Measurements from ENCODE around the gene LLGL1. TPM values are rescaled to one million over a fixed set of nuclear protein-coding genes. Genes with fewer than 3 reads are reported as not detected.

LLGL1 gene
- total and polyA plus RNA-seq, 10 donors: 2.9 to 23.4 (median 14.5) TPM

- no peak overlapping the region for H3K27ac ChIP-seq
- no peaks in the 10 kb centered on the region for H3K27me3 ChIP-seq (replicated peaks in 1 of 7)
- 89 to 100% (median 94%) methylated on average over 11 to 14 of the region's 14 CpGs for WGBS, 5 donors
- intact Hi-C loops (cut with DNase I; ENCODE audit: low total_unique reads): no loop called here
- peaks cover 6 to 100% (median 99%) of the 10 kb centered on the region in 6 donors for H3K36me3 ChIP-seq
- H3K9me3 ChIP-seq: no peaks in the 10 kb centered on the region
- TF ChIP-seq POLR2AphosphoS5 (IDR thresholded peaks at IDR 0.05): peak in 1 of 3 donors; percentile 39
- TF ChIP-seq, protein P1, sequence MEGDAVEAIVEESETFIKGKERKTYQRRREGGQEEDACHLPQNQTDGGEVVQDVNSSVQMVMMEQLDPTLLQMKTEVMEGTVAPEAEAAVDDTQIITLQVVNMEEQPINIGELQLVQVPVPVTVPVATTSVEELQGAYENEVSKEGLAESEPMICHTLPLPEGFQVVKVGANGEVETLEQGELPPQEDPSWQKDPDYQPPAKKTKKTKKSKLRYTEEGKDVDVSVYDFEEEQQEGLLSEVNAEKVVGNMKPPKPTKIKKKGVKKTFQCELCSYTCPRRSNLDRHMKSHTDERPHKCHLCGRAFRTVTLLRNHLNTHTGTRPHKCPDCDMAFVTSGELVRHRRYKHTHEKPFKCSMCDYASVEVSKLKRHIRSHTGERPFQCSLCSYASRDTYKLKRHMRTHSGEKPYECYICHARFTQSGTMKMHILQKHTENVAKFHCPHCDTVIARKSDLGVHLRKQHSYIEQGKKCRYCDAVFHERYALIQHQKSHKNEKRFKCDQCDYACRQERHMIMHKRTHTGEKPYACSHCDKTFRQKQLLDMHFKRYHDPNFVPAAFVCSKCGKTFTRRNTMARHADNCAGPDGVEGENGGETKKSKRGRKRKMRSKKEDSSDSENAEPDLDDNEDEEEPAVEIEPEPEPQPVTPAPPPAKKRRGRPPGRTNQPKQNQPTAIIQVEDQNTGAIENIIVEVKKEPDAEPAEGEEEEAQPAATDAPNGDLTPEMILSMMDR (IDR thresholded peaks at IDR 0.05 in 8 of 11, conservative IDR thresholded peaks at IDR 0.05 in 3 of 11): no peak
- TF ChIP-seq POLR2A (IDR thresholded peaks at IDR 0.05): no peak
- peaks cover 5 to 41% (median 24%) of the 10 kb centered on the region in 6 donors for H3K4me1 ChIP-seq
- H3K4me3 ChIP-seq: no peak overlapping the region
- DNase-seq: no peak
These were observed 25.3 kb downstream of the LLGL1 start for GRCh38 chr17:18250708-18251107.

DNA sequence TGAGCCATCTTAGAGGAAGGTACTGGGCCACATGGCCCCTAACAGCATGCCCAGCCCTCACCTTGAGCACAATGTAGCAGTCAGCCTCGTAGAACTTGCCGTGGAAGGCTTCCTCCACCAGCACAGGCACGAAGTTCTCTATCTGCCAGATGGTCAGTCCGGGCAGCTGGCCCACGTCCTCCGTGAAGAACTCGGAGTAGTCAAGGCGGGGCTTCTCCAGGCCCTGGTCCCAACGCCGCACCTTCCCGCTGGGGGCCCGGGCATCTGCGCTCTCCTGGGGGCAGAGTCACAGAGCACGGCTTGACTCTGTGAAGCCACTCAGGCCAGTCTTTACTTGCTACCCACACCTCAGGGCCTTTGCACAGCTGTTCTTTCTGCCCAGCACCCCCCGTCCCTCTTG is 25.8 kb downstream of the LLGL1 start:
- H3K27me3 ChIP-seq (replicated peaks in 1 of 7): no peaks in the 10 kb centered on the region
- H3K4me3 ChIP-seq: no peak overlapping the region
- peaks cover 6 to 100% (median 99%) of the 10 kb centered on the region in 6 donors for H3K36me3 ChIP-seq
- no peak overlapping the region for H3K27ac ChIP-seq
- DNase-seq: no peak
- intact Hi-C loops (cut with DNase I; ENCODE audit: low total_unique reads): no loop called here
- TF ChIP-seq POLR2A (IDR thresholded peaks at IDR 0.05): no peak
- TF ChIP-seq POLR2AphosphoS5 (IDR thresholded peaks at IDR 0.05): peak in 1 of 3 donors; percentile 4
- TF ChIP-seq, protein P1 (IDR thresholded peaks at IDR 0.05 in 8 of 11, conservative IDR thresholded peaks at IDR 0.05 in 3 of 11): no peak
- WGBS, 5 donors: 84 to 95% (median 90%) methylated on average over 14 to 15 of the region's 15 CpGs
- H3K9me3 ChIP-seq: no peaks in the 10 kb centered on the region
- peaks cover 5 to 42% (median 28%) of the 10 kb centered on the region in 6 donors for H3K4me1 ChIP-seq

DNA sequence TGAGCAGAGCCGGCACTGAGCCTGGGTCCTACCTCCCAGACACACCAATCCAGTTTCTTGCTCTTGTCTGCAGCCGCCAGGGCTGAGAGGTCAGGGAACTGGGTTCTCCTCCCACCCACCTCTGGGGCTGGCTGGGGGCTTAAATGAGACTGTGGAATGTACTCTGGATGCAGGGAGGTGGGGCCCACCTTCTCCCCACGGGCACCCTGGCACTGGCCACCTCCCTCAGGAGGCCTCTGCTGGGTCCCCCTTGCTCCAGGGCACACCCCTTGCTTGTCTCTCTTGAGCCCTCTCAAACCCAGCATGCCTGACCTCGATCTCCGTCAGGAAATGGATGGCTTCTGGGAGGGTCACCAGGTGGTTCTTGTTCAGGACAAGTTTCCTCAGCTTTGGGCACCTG is 26.7 kb downstream of the LLGL1 start:
- intact Hi-C loops (cut with DNase I; ENCODE audit: low total_unique reads): no loop called here
- TF ChIP-seq POLR2AphosphoS5 (IDR thresholded peaks at IDR 0.05): no peak
- TF ChIP-seq, protein P1 (IDR thresholded peaks at IDR 0.05 in 8 of 11, conservative IDR thresholded peaks at IDR 0.05 in 3 of 11): no peak
- no peaks in the 10 kb centered on the region for H3K9me3 ChIP-seq
- H3K4me3 ChIP-seq: no peak overlapping the region
- H3K27ac ChIP-seq: no peak overlapping the region
- H3K36me3 ChIP-seq: peaks cover 6 to 98% (median 94%) of the 10 kb centered on the region in 6 donors
- H3K4me1 ChIP-seq: peaks cover 15 to 43% (median 34%) of the 10 kb centered on the region in 6 donors
- no peak for DNase-seq
- WGBS, 5 donors: 85 to 97% (median 92%) methylated on average over 5 of the region's 5 CpGs
- H3K27me3 ChIP-seq (replicated peaks in 1 of 7): no peaks in the 10 kb centered on the region

GRCh38 chr17:18253187-18253884 is 27.9 kb downstream of the LLGL1 start:
- Histone ChIP-seq H3K9me3 (no peaks in the 10 kb centered on the region), H3K27ac (no peak overlapping the region), H3K4me3 (no peak overlapping the region), H3K36me3 (peaks cover 6 to 86% (median 83%) of the 10 kb centered on the region in 6 donors), H3K27me3 (replicated peaks in 1 of 7) (no peaks in the 10 kb centered on the region), H3K4me1 (peaks cover 15 to 38% (median 29%) of the 10 kb centered on the region in 6 donors)
- WGBS, 5 donors: 88 to 100% (median 91%) methylated on average over 4 to 16 of the region's 16 CpGs
- intact Hi-C loops (cut with DNase I; ENCODE audit: low total_unique reads): no loop called here
- TF ChIP-seq POLR2AphosphoS5 (IDR thresholded peaks at IDR 0.05) (peak in 1 of 3 donors; percentile 10), POLR2A (IDR thresholded peaks at IDR 0.05) (no peak)
- TF ChIP-seq, protein P1 (IDR thresholded peaks at IDR 0.05 in 8 of 11, conservative IDR thresholded peaks at IDR 0.05 in 3 of 11): no peak
- no peak for DNase-seq
